Osteocyte (in vitro differentiated cells): ENCODE data around the gene MAX. TPM values are rescaled to one million over a fixed set of nuclear protein-coding genes. Genes with fewer than 3 reads are reported as not detected.

Source experiments
- DNase-seq: peaks from one replicate; pipeline ENCODE4 v3.0.0; 2021; ENCODE audit warnings: mixed read lengths; ENCODE audit not compliant: unreplicated experiment; ENCODE audit errors: extremely low spot score
- H3K27ac Mint-ChIP-seq: one replicate; pipeline ENCODE4 v1.8.0; 2021; ENCODE audit warnings: mild to moderate bottlenecking, mixed read lengths; ENCODE audit not compliant: unreplicated experiment
- H3K27me3 Mint-ChIP-seq: one replicate; pipeline ENCODE4 v1.8.0; 2021; ENCODE audit warnings: mixed read lengths; ENCODE audit not compliant: unreplicated experiment
- H3K36me3 Mint-ChIP-seq: one replicate; pipeline ENCODE4 v1.8.0; 2021; ENCODE audit warnings: mixed read lengths; ENCODE audit not compliant: unreplicated experiment
- H3K4me1 Mint-ChIP-seq: one replicate; pipeline ENCODE4 v1.8.0; 2021; ENCODE audit warnings: mixed read lengths; ENCODE audit not compliant: unreplicated experiment
- H3K4me3 Mint-ChIP-seq: one replicate; pipeline ENCODE4 v1.8.0; 2021; ENCODE audit warnings: mild to moderate bottlenecking, moderate library complexity, mixed read lengths; ENCODE audit not compliant: unreplicated experiment
- H3K9me3 Mint-ChIP-seq: one replicate; pipeline ENCODE4 v1.8.0; 2021; ENCODE audit warnings: mixed read lengths; ENCODE audit not compliant: unreplicated experiment
- total RNA-seq: library from RNA; stranded (reverse); gene quantifications from 2 replicates; pipeline ENCODE4 v1.2.1, GENCODE V29; 2021
- TF ChIP-seq, protein P1 (sequence below): fragments of 200-600 bp; sonication (generic); IDR thresholded peaks from 2 replicates; pipeline ENCODE4 v1.5.0; 2021; ENCODE audit warnings: antibody characterized with exemption, mild to moderate bottlenecking, moderate library complexity

The MAX gene
- total RNA-seq, 1 donor from 2014 or later: 120 TPM

DNA sequence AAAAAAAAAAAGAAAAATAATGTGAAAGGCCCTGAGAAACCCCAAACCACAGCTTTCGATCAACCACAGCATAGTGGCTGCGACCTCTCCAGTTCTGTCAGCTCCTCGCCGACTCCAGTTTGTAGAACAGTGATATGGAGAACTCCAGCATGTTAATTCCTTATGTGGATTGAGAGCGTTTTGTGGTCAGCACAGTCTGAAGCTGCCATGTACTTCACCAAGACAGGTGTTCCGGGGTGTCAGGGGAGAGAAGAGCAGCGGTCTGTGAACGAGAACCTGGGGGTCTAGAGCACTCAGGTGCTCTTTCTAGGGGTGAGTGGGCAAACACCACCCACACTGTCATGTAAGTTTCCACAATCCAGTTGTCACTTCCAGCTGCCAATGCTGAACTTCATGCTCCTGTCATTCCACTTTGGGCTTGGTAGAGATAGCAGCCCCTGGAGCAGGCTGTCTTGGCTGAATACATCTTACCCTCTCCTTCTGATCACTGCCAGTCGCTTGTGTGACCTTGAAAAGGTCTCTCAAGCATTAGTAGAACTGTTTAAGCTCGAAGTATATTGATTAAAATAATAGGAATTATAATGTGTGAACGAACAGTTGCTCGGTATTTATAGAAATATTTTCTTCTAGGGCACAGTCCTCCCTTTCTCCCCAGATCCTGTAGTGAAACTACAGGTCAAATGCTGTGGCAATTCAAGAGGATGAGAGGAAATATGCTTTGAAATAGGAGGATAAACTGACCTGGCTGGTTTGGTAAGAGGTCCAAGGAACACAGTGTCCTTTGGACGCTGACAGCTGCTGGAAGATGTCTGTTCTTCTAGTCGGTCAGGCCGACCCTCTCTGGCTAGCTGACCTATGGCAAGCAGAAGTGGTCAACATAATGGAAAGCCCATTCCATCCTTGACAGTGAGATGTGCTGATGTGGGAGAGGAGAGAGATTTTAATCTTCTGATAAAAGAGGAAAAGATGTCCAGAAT, 15.7 kb upstream of the MAX start:
- Mint-ChIP-seq H3K4me1 (no peaks in the 10 kb centered on the region), H3K36me3 (no peaks in the 10 kb centered on the region), H3K9me3 (no peaks in the 10 kb centered on the region), H3K4me3 (no peak overlapping the region), H3K27me3 (peaks cover 16% of the 10 kb centered on the region), H3K27ac (no peak overlapping the region)
- TF ChIP-seq, protein P1, sequence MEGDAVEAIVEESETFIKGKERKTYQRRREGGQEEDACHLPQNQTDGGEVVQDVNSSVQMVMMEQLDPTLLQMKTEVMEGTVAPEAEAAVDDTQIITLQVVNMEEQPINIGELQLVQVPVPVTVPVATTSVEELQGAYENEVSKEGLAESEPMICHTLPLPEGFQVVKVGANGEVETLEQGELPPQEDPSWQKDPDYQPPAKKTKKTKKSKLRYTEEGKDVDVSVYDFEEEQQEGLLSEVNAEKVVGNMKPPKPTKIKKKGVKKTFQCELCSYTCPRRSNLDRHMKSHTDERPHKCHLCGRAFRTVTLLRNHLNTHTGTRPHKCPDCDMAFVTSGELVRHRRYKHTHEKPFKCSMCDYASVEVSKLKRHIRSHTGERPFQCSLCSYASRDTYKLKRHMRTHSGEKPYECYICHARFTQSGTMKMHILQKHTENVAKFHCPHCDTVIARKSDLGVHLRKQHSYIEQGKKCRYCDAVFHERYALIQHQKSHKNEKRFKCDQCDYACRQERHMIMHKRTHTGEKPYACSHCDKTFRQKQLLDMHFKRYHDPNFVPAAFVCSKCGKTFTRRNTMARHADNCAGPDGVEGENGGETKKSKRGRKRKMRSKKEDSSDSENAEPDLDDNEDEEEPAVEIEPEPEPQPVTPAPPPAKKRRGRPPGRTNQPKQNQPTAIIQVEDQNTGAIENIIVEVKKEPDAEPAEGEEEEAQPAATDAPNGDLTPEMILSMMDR: no peak
- no peak for DNase-seq

DNA sequence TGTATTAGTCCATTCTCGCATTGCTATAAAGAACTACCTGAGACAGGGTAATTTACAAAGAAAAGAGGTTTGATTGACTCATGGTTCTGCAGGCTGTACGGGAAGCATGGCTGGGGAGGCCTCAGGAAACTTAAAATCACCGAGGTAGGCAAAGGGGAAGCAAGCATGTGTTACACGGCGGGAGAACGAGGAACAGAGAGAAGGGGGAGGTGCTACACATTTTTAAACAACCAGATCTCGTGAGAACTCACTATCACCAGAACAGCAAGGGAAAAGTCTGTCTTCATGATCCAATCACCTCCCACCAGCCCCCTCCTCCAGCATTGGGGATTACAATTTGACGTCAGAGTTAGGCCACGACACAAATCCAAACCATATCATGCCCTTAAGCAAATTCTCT, 13.3 kb upstream of the MAX start:
- Mint-ChIP-seq H3K9me3 (no peaks in the 10 kb centered on the region), H3K4me1 (no peaks in the 10 kb centered on the region), H3K27ac (no peak overlapping the region), H3K27me3 (peaks cover 26% of the 10 kb centered on the region), H3K36me3 (no peaks in the 10 kb centered on the region), H3K4me3 (no peak overlapping the region)
- TF ChIP-seq, protein P1: no peak
- DNase-seq: no peak

DNA sequence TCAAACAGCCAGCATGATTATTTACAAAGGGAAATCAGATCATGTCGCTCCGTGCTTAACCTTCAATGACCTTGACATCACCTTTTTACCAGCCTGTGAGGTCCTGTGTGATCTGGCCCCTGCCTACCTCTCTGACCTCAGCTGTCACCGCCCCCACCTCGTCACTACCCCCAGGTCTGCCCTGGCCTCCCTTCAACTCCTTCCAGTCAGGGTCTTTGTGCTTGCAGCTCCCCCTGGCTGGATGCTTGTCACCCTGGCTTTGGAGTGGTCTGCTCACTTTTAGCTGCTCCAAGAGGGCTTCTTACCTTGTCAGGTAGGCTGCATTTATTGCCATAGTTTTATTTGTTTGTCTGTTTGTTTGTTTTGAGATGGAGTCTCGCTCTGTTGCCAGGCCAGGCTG, 8.2 kb upstream of the MAX start:
- Mint-ChIP-seq H3K9me3 (no peaks in the 10 kb centered on the region), H3K27ac (no peak overlapping the region), H3K4me3 (no peak overlapping the region), H3K36me3 (no peaks in the 10 kb centered on the region), H3K4me1 (no peaks in the 10 kb centered on the region), H3K27me3 (peaks cover 23% of the 10 kb centered on the region)
- TF ChIP-seq, protein P1: no peak
- DNase-seq: no peak

DNA sequence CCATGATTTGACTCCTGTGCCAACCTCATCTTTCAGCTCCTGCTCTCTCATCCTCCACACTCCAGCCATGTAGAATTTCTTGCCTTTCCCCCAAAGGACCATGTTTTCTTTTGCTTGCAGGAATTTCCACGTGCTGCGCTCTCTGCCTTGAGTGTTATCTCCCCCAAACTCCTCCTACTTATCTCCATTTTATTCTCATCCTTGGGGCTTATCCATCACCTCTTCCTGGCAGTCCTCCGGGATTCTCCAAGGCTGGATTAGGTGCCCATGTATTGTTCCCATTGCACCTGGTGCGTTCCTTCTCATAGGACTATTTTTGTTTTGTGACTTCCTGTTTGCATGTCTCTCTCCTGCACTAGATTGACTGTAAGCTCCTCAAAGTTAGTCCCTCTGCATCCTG, 7.0 kb upstream of the MAX start:
- no peak overlapping the region for H3K4me3 Mint-ChIP-seq
- TF ChIP-seq, protein P1: no peak

DNA sequence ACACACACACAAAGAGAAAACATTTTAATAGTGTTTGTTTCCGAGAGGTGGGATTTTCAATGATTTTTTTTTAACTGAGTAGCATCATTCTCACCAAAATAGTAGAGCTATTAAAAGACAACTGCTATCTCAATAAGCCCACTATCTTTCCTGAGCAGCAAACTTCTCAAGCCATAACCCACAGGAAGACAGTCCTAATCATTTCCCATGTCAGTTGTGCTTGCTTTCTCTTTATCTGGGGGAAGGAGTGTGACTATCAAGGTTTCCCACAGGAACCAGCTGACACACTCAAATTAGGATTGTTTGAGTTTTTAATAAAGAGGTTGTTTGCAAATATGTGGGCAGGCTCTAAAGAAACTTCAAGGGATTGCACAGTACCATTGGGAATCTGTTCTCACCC, 4.9 kb upstream of the MAX start:
- H3K4me3 Mint-ChIP-seq: no peak overlapping the region
- H3K27ac Mint-ChIP-seq: no peak overlapping the region
- H3K9me3 Mint-ChIP-seq: no peaks in the 10 kb centered on the region
- no peak for DNase-seq
- H3K27me3 Mint-ChIP-seq: peaks cover 13% of the 10 kb centered on the region
- peaks cover 3% of the 10 kb centered on the region for H3K4me1 Mint-ChIP-seq
- H3K36me3 Mint-ChIP-seq: no peaks in the 10 kb centered on the region
- TF ChIP-seq, protein P1: no peak

More for the DNA sequence above, 7.0 kb upstream of the MAX start:
- no peak for DNase-seq
- Mint-ChIP-seq H3K36me3 (no peaks in the 10 kb centered on the region), H3K27ac (no peak overlapping the region), H3K4me1 (no peaks in the 10 kb centered on the region), H3K27me3 (peaks cover 22% of the 10 kb centered on the region), H3K9me3 (no peaks in the 10 kb centered on the region)
